MM.1S (cell line): Measurements from ENCODE around the gene STAG3.
A peak's percentile ranks its signal among the peaks of the same experiment; 100 is the strongest.

Experiments used
- DNase-seq: peaks from one replicate; pipeline ENCODE4 v3.0.0-alpha.2; 2015
- H2AFZ ChIP-seq: fragments of 300-600 bp; sonication (generic); 2 replicates; pipeline ENCODE4 v1.6.0; 2016; ENCODE audit warnings: antibody characterized with exemption, low read length
- H3F3A ChIP-seq: fragments of 300-600 bp; sonication (generic); 2 replicates; pipeline ENCODE4 v1.6.1; 2016; ENCODE audit warnings: mild to moderate bottlenecking, antibody characterized with exemption, low read length, moderate library complexity, mixed read lengths; ENCODE audit not compliant: insufficient read depth
- H3K27ac ChIP-seq: fragments of 300-600 bp; sonication (generic); 2 replicates; pipeline ENCODE4 v1.5.1; 2016; ENCODE audit warnings: mild to moderate bottlenecking, low read length
- H3K27me3 ChIP-seq: fragments of 300-600 bp; sonication (generic); replicated peaks from 2 replicates; pipeline ENCODE4 v1.6.0; 2016; ENCODE audit warnings: low read length; ENCODE audit not compliant: insufficient read depth
- H3K36me3 ChIP-seq: fragments of 300-600 bp; sonication (generic); replicated peaks from 2 replicates; pipeline ENCODE4 v1.6.1; 2016; ENCODE audit warnings: mild to moderate bottlenecking, low read length, mixed read lengths; ENCODE audit not compliant: insufficient read depth
- H3K4me1 ChIP-seq: fragments of 300-600 bp; sonication (generic); 2 replicates; pipeline ENCODE4 v1.6.1; 2016; ENCODE audit warnings: low read length, mixed read lengths
- H3K4me2 ChIP-seq: fragments of 300-600 bp; sonication (generic); 2 replicates; pipeline ENCODE4 v1.6.0; 2016; ENCODE audit warnings: low read depth, low read length
- H3K4me3 ChIP-seq: fragments of 300-600 bp; sonication (generic); 2 replicates; pipeline ENCODE4 v1.5.1; 2016; ENCODE audit warnings: low read length, mixed read lengths
- H3K79me2 ChIP-seq: fragments of 300-600 bp; sonication (generic); 2 replicates; pipeline ENCODE4 v1.6.1; 2016; ENCODE audit warnings: mixed run types, low read length, mixed read lengths
- H3K9ac ChIP-seq: fragments of 300-600 bp; sonication (generic); 2 replicates; pipeline ENCODE4 v1.6.1; 2016; ENCODE audit warnings: low read length, mixed read lengths
- H3K9me2 ChIP-seq: fragments of 300-600 bp; sonication (generic); replicated peaks from 2 replicates; pipeline ENCODE4 v1.6.1; 2016; ENCODE audit warnings: mild to moderate bottlenecking, low read length, mixed read lengths; ENCODE audit not compliant: insufficient read depth
- H3K9me3 ChIP-seq: fragments of 300-600 bp; sonication (generic); replicated peaks from 2 replicates; pipeline ENCODE4 v1.6.1; 2016; ENCODE audit warnings: mild to moderate bottlenecking, low read length, mixed read lengths; ENCODE audit not compliant: insufficient read depth
- H4K20me1 ChIP-seq: fragments of 300-600 bp; sonication (generic); 2 replicates; pipeline ENCODE4 v1.6.1; 2016; ENCODE audit warnings: mild to moderate bottlenecking, low read length, moderate library complexity, mixed read lengths; ENCODE audit not compliant: insufficient read depth
- EZH2 ChIP-seq: fragments of 300-600 bp; sonication (generic); optimal IDR thresholded peaks from 2 replicates; pipeline ENCODE3; 2017; ENCODE audit warnings: low read depth, mild to moderate bottlenecking, antibody characterized with exemption, low read length, mixed read lengths
- EZH2phosphoT487 ChIP-seq: fragments of 300-600 bp; sonication (generic); IDR thresholded peaks from 2 replicates; pipeline ENCODE4 v1.6.1; 2018; ENCODE audit warnings: antibody characterized with exemption, low read length
- TF ChIP-seq, protein P1 (sequence below): fragments of 300-600 bp; sonication (generic); IDR thresholded peaks from 2 replicates; pipeline ENCODE4 v1.5.1; 2016; ENCODE audit warnings: antibody characterized with exemption, low read length, mixed read lengths

STAG3 gene

DNA sequence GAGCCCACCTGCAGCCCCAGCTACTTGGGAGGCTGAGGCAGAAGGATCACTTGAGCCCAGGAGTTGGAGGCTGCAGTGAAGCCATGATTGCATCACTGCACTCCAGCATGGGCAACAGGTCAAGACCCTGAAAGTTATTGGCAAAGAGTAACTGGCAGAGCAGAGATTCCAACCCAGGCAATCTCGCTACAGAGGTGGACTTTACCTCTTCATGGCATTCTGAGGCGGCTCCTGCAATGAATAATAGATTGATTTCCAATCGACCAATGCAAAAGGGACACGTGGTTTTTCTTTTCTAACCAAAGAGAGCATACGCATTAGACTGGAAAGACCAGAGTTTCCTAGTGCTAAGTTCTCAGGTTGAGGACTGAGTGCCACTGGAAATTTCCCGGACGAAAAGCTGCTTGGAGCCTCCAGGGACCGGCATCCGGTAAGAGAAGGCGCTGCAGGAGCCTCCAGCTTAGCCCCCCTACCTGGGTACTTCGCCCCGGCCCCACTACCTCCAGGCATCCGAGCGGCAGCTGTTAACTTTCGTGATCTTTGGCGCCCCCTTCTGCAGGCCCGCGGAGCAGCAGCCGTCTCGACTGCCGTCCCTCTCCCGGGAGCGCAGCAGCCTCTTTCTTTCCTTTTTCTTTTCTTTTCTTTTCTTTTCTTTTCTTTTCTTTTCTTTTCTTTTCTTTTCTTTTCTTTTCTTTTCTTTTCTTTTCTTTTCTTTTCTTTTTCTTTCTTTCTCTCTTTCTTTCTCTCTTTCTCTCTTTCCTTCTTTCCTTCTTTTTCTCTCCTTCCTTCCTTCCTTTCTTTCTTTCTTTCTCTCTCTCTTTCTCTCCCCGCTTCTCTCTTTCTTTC, 46.9 kb upstream of the STAG3 start:
- H3K27ac ChIP-seq: no peak overlapping the region
- peaks cover 15% of the 10 kb centered on the region for H3K4me1 ChIP-seq
- no peaks in the 10 kb centered on the region for H3K27me3 ChIP-seq
- H3K36me3 ChIP-seq: no peaks in the 10 kb centered on the region
- H3K9ac ChIP-seq: peak overlapping the region; percentile 33; the same call in 1 of the 2 replicates
- peaks cover 20% of the 10 kb centered on the region for H3F3A ChIP-seq
- peak overlapping the region; percentile 59 for H2AFZ ChIP-seq
- peak overlapping the region; percentile 94 for H3K4me2 ChIP-seq
- H3K9me2 ChIP-seq: no peaks in the 10 kb centered on the region
- H3K4me3 ChIP-seq: peak overlapping the region; percentile 38; the same call in 1 of the 2 replicates
- peak; percentile 64 for DNase-seq
- H3K9me3 ChIP-seq: no peaks in the 10 kb centered on the region
- TF ChIP-seq EZH2phosphoT487 (no peak), EZH2 (no peak)
- TF ChIP-seq, protein P1, sequence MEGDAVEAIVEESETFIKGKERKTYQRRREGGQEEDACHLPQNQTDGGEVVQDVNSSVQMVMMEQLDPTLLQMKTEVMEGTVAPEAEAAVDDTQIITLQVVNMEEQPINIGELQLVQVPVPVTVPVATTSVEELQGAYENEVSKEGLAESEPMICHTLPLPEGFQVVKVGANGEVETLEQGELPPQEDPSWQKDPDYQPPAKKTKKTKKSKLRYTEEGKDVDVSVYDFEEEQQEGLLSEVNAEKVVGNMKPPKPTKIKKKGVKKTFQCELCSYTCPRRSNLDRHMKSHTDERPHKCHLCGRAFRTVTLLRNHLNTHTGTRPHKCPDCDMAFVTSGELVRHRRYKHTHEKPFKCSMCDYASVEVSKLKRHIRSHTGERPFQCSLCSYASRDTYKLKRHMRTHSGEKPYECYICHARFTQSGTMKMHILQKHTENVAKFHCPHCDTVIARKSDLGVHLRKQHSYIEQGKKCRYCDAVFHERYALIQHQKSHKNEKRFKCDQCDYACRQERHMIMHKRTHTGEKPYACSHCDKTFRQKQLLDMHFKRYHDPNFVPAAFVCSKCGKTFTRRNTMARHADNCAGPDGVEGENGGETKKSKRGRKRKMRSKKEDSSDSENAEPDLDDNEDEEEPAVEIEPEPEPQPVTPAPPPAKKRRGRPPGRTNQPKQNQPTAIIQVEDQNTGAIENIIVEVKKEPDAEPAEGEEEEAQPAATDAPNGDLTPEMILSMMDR: peak; percentile 73
- H4K20me1 ChIP-seq: no peaks in the 10 kb centered on the region
- no peaks in the 10 kb centered on the region; the same call in 1 of the 2 replicates for H3K79me2 ChIP-seq

DNA sequence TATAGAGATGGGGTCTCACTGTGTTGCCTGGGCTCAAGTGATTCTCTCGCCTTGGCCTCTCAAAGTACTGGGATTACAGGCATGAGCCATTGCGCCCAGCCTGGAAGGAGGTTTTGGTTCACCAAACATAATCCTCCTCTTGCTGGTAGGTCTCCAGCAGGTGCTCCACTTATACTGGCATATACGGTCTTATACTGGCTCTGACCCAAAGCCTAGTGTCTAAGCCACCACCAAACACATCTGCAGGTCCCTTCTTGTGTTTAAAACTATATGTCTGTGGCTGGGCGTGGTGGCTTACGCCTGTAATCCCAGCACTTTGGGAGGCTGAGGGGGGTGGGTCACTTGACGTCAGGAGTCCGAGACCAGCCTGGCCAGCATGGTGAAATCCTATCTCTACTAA, 45.6 kb upstream of the STAG3 start:
- no peak overlapping the region for H3K9ac ChIP-seq
- DNase-seq: no peak
- peaks cover 11% of the 10 kb centered on the region for H3F3A ChIP-seq
- H3K27me3 ChIP-seq: no peaks in the 10 kb centered on the region
- no peaks in the 10 kb centered on the region for H4K20me1 ChIP-seq
- no peaks in the 10 kb centered on the region for H3K79me2 ChIP-seq
- no peak overlapping the region for H3K27ac ChIP-seq
- H3K4me2 ChIP-seq: no peak overlapping the region
- H3K4me3 ChIP-seq: no peak overlapping the region
- no peaks in the 10 kb centered on the region for H3K9me2 ChIP-seq
- no peaks in the 10 kb centered on the region for H3K9me3 ChIP-seq
- no peak overlapping the region for H2AFZ ChIP-seq
- no peaks in the 10 kb centered on the region for H3K36me3 ChIP-seq
- peaks cover 15% of the 10 kb centered on the region for H3K4me1 ChIP-seq
- TF ChIP-seq EZH2phosphoT487: no peak

DNA sequence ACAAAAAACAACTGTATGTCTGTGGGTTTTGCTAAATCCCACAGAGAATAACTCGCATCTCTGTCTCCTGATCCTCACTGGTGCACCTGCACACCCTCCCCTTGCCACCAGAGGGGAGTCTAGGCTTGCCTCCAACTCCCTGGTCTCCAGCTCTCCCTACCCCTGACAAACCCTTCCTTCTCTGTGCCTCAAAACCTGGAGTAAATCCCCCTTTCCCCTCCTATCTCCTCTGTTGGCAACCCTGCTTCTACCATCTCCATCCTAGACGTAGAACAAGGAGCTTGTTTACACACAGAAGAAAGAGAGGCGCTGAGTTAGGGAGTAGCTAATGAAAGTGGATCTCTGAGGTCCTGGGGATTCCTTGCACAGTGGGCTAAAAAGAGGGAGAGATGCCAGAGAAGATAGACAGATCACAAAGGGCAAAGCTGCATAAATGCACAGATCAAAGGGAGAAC, 45.0 kb upstream of the STAG3 start:
- Histone ChIP-seq H3K79me2 (no peaks in the 10 kb centered on the region), H2AFZ (0 out of 2 replicates have a peak overlapping the region, but pooled peaks have one; percentile 21), H3K27ac (no peak overlapping the region), H3K4me1 (peaks cover 14% of the 10 kb centered on the region), H3K9me2 (no peaks in the 10 kb centered on the region), H3K9ac (no peak overlapping the region), H3K9me3 (no peaks in the 10 kb centered on the region), H3K4me2 (no peak overlapping the region), H3K4me3 (no peak overlapping the region), H3F3A (peaks cover 11% of the 10 kb centered on the region), H3K36me3 (no peaks in the 10 kb centered on the region), H4K20me1 (no peaks in the 10 kb centered on the region), H3K27me3 (no peaks in the 10 kb centered on the region)
- no peak for TF ChIP-seq EZH2phosphoT487
- TF ChIP-seq, protein P1: peak; percentile 93
- TF ChIP-seq EZH2: no peak
- peak; percentile 63 for DNase-seq
